Small intestine (tissue), 7 donors: ENCODE measurements around the gene FAM174A. TPM values are rescaled to one million over a fixed set of nuclear protein-coding genes. Genes with fewer than 3 reads are reported as not detected.

Experiments used
- DNase-seq, 2 donors: peaks; one replicate each; pipeline versions ENCODE4 v3.0.0 to v3.0.0-alpha.2; 2013
- FAIRE-seq: peaks from 2 replicates; lab custom pipeline; 2012; peaks lifted over from hg19 to GRCh38; lab: Jason Lieb, UNC
- H3K27ac ChIP-seq, 3 donors: one replicate each; pipeline ENCODE4 v1.5.1; 2013; ENCODE audit warnings: low read length in 2 of 3, mild to moderate bottlenecking in 2 of 3, control low read depth in 1 of 3, inconsistent platforms in 1 of 3, low read depth in 1 of 3, moderate library complexity in 1 of 3
- H3K27me3 ChIP-seq, 3 donors: one replicate each; pipeline ENCODE4 v1.6.1; 2013; ENCODE audit warnings: low read length in 3 of 3, inconsistent platforms in 1 of 3; ENCODE audit not compliant: control insufficient read depth in 3 of 3, insufficient read depth in 3 of 3
- H3K36me3 ChIP-seq, 3 donors: one replicate each; pipeline ENCODE4 v1.6.1; 2013; ENCODE audit warnings: low read length in 3 of 3, inconsistent platforms in 1 of 3, low read depth in 1 of 3, mild to moderate bottlenecking in 1 of 3, moderate library complexity in 1 of 3; ENCODE audit not compliant: control insufficient read depth in 3 of 3, insufficient read depth in 2 of 3
- H3K4me1 ChIP-seq, 3 donors: one replicate each; pipeline ENCODE4 v1.6.1; 2013; ENCODE audit warnings: low read length in 2 of 3, inconsistent platforms in 1 of 3, low read depth in 1 of 3, mild to moderate bottlenecking in 1 of 3, moderate library complexity in 1 of 3; ENCODE audit not compliant: control insufficient read depth in 3 of 3, insufficient read depth in 2 of 3
- H3K4me3 ChIP-seq, 3 donors: one replicate each; pipeline ENCODE4 v1.5.1; 2013; ENCODE audit warnings: low read length in 3 of 3, control low read depth in 1 of 3, inconsistent platforms in 1 of 3, low read depth in 1 of 3, mild to moderate bottlenecking in 1 of 3, moderate library complexity in 1 of 3
- H3K9me3 ChIP-seq, 2 donors: one replicate each; pipeline ENCODE4 v1.6.1; 2013; ENCODE audit warnings: low read depth in 1 of 2, low read length in 1 of 2; ENCODE audit not compliant: control insufficient read depth in 2 of 2, insufficient read depth in 1 of 2
- WGBS, 3 donors: extraction: QIAGEN DNeasy Blood & Tissue Kit; methylation state at CpG; one replicate each; pipeline ENCODE4 v1.1.7; 2013; 5-methylcytosine and 5-hydroxymethylcytosine counted together
- polyA plus RNA-seq, 4 donors: library from polyadenylated mRNA; stranded (reverse) in 3 of 4; unstranded in 1 of 4; fragments of 200-250 nt in 3 of 4; fragments of 120-200 nt in 1 of 4; gene quantifications; one replicate each; pipeline versions ENCODE4 v1.2.1 to v1.2.3, GENCODE V29; 2013
- donor health status: healthy with polysubstance abuse.
- donor health status: control.
- donor health status: control.
- donor health status: Bipolar disorder and iron deficiency.
- donor health status: healthy.

The FAM174A gene
- polyA plus RNA-seq, 4 donors: 8.9 to 22.2 (median 16.2) TPM

DNA sequence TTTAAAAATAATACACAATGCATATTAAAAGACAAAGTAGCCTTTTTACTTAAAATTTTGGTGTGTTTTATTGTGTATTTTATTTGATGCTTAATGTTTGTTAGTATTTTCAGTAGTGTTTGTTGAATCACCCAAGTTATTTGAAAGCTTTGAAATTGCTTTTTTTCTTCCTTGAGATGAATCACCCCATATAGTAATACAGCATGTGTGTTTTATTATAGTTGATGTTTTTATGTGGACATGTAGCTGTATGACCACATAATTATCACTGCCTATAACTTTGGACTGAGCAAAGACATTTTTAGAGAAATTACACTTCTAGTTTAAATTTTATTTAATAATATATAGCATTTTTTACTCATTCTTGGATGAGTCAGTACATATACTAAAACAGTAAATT lies 18.0 kb downstream of the FAM174A start:
- H3K4me3 ChIP-seq: no peak overlapping the region

DNA sequence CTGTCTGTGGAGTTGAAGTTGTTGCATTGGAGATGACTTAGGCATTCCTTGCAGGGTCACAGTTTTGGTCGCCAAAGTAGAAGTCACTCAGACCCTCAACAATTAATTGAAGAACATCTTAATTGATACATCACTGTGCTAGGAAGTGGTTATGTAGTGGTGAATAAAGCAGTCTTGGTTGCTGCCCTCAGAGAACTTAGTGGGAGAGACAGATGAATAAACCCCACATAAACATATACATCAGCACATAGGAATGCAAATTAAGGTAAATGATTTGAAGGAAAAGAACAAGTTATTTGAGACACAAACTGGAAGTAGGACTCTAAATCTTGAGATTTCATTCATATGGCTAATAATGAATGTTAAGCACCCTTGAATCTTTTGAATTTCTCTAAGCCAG lies 25.7 kb downstream of the FAM174A start:
- no peak for FAIRE-seq
- Histone ChIP-seq H3K27me3 (no peaks in the 10 kb centered on the region), H3K36me3 (no peaks in the 10 kb centered on the region), H3K4me1 (no peaks in the 10 kb centered on the region), H3K27ac (no peak overlapping the region), H3K9me3 (no peaks in the 10 kb centered on the region), H3K4me3 (no peak overlapping the region)
- WGBS, 3 donors: 93 to 100% (median 94%) methylated on average over 1 of the region's 1 CpG
- no peak for DNase-seq

More for the DNA sequence above, 18.0 kb downstream of the FAM174A start:
- no peaks in the 10 kb centered on the region for H3K27me3 ChIP-seq
- H3K4me1 ChIP-seq: no peaks in the 10 kb centered on the region
- no peak overlapping the region for H3K27ac ChIP-seq
- H3K36me3 ChIP-seq: no peaks in the 10 kb centered on the region
- no peak for FAIRE-seq
- no peak for DNase-seq
- no peaks in the 10 kb centered on the region for H3K9me3 ChIP-seq

DNA sequence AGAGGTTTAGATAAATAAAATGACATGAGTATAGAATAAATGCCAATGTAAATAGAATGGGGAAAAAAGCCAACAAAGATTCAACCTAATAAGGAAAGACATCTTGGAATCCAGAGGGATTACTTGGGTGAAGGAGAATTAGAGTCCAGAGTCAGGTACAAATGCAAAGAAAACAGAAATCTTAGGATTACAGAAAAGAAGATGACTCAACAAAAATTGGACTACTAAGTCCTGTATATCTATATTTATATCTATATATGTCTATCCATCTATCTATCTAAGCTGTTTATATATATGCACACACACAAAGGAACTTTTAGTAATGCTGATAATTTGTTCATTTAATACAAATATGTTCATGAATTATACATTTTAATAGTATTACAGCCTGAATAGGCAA lies 27.6 kb downstream of the FAM174A start:
- no peak overlapping the region for H3K27ac ChIP-seq
- FAIRE-seq: no peak
- H3K36me3 ChIP-seq: no peaks in the 10 kb centered on the region
- no peaks in the 10 kb centered on the region for H3K27me3 ChIP-seq
- no peak overlapping the region for H3K4me3 ChIP-seq
- no peaks in the 10 kb centered on the region for H3K9me3 ChIP-seq
- DNase-seq: no peak
- no peaks in the 10 kb centered on the region for H3K4me1 ChIP-seq

DNA sequence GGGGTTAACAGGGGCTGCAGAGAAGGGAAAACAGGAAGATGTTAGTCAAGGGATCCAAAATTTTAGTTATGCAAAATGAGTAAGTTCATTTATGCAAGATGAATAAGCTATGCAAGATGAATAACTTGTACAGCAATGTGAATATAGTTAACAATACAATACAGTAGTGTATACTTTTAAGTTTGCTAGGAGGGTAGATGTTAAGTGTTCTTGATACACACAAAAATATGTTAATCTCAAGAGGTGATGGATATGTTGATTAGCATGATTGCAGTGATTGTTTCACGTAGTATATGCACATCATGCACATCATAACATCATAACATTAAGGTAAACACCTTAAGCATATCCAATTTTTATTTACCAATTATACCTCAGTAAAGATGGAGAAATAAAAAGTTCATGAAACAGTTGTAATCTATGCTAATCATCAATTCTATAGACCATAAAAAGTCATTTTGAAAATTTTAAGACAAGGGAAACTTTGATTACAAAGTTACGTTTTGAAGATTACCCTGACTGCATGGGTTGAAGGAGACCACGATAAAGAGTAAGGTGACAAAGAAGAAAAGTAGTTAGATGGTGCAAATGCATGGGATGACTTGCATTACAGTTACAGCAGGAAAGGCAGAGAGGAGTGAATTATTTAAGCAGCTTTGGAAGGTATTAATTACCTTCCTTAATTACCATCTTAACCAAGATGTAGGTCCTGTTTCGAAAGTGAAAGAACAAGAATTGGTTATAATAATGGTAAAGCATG lies 31.4 kb downstream of the FAM174A start:
- WGBS, 3 donors: 86 to 87% (median 86%) methylated on average over 4 of the region's 4 CpGs
- Histone ChIP-seq H3K36me3 (no peaks in the 10 kb centered on the region), H3K4me3 (no peak overlapping the region), H3K9me3 (no peaks in the 10 kb centered on the region), H3K27me3 (no peaks in the 10 kb centered on the region), H3K27ac (no peak overlapping the region), H3K4me1 (no peaks in the 10 kb centered on the region)
- FAIRE-seq: no peak
- no peak for DNase-seq

DNA sequence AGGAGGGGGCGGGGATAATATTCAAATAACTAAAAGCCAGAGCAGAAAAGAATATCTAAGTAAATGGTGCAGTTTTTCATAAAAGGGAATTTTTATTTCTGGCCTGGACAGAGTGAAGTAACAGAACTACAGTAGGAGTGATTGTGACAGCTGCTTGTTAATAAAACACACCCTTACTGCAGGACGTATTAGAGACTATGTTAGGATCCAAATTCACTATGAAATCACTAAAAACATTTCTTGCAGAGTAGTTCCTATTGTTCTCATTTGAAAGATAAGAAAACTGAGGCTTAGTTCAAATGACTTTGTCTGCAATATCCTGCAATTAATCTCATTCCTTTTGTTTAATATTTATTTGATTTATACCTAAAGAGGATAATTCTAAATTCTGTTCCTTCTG lies 39.5 kb downstream of the FAM174A start:
- no peaks in the 10 kb centered on the region for H3K27me3 ChIP-seq
- H3K27ac ChIP-seq: no peak overlapping the region
- FAIRE-seq: no peak
- H3K9me3 ChIP-seq: no peaks in the 10 kb centered on the region
- no peaks in the 10 kb centered on the region for H3K4me1 ChIP-seq
- H3K36me3 ChIP-seq: peaks cover 0 to 3% (median 0%) of the 10 kb centered on the region in 3 donors
- WGBS, 3 donors: 78 to 93% (median 89%) methylated on average over 2 of the region's 2 CpGs
- DNase-seq: no peak
- no peak overlapping the region for H3K4me3 ChIP-seq

DNA sequence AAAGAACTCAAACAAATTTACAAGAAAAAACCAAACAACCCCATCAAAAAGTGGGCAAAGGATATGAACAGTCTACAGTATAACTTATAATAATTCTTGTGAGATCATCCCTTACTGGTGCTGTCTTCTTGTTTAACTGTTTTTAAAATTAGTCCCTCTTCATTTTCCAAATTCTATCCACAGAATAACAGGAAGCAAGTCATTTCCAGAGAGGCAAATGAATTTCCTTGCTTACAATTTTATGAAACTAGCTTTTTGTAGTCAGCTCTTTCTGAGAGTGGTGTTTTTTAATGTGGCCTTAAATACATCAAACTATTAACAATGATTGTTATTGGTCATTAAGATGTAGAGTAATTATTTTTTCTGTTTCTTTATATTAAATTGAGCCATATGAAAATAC lies 40.6 kb downstream of the FAM174A start:
- Histone ChIP-seq H3K36me3 (peaks cover 0 to 6% (median 0%) of the 10 kb centered on the region in 3 donors), H3K9me3 (no peaks in the 10 kb centered on the region), H3K4me1 (no peaks in the 10 kb centered on the region), H3K4me3 (no peak overlapping the region), H3K27ac (no peak overlapping the region), H3K27me3 (no peaks in the 10 kb centered on the region)
- DNase-seq: no peak
- no peak for FAIRE-seq

DNA sequence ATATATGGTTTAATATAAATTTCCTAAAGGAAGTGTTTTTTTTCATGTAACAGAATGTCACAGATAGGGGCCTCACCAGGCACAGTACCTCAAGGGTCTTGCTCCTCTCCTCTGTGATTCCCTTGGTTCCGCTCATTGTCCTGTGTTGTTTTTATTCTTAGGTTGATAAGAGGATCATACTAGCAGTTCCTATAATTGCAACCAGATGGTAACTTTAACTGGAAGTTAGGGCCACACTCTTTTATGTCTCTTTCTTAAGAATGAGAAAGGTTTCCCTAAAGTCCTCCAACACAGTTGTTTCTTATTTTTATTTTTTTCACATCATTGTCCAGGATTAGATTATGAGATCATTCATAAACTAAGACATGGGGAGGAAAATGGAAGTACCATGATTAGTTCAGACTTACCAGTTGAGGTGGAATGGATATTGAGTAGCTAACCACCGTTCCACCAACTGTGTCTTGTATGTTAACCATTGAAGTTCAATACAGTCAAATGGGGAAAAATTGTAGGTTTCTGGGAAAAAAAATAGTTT lies 41.1 kb downstream of the FAM174A start:
- no peak overlapping the region for H3K4me3 ChIP-seq
- WGBS, 3 donors: 87 to 92% (median 91%) methylated on average over 2 of the region's 2 CpGs
- no peaks in the 10 kb centered on the region for H3K27me3 ChIP-seq
- H3K27ac ChIP-seq: no peak overlapping the region
- peaks cover 0 to 10% (median 0%) of the 10 kb centered on the region in 3 donors for H3K36me3 ChIP-seq
- no peaks in the 10 kb centered on the region for H3K9me3 ChIP-seq
- FAIRE-seq: no peak
- no peak for DNase-seq
- H3K4me1 ChIP-seq: no peaks in the 10 kb centered on the region

DNA sequence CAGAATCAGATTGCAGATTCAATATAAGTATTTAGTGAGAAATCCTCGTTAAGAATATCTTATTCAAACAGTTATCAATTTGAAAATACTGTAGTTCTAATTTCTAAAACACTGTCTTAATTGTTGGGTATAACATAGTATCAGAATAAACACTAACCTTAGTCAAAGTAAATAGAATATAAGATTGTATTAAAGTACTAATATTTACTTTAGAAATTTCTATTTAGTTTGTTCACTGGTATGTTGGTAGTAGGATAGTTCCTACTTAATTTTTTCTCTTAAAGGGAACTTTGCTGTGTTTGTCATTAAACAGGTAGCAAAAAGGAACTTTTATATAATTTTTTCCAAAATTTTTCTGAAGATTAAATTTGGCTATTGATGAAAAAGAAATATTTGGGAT lies 42.3 kb downstream of the FAM174A start:
- WGBS, 3 donors: 55 to 83% (median 61%) methylated on average over 1 of the region's 1 CpG
- no peak for FAIRE-seq

DNA sequence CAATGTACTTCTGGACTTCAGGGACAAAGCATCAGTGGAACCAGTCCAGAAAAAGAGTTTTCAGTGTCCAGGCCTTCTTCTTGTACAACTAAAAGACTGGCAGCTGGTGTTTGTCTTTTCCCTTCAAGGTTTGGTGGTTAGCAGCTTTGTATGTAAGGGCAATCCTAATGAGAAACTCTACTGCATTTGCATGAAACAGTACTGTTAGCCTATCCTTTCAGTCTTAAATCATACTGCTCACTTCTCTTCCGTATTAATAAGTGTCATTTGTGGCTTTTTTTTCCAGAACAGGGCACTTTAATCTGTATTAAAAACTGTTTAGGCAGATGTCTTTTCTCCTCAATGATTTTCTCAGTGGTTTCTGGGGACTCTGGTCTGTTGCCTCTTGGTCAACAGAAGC lies 48.9 kb downstream of the FAM174A start:
- H3K9me3 ChIP-seq: no peaks in the 10 kb centered on the region
- H3K27ac ChIP-seq: no peak overlapping the region
- no peaks in the 10 kb centered on the region for H3K4me1 ChIP-seq
- no peak overlapping the region for H3K4me3 ChIP-seq
- DNase-seq (no peak), FAIRE-seq (no peak)
- 58 to 78% (median 73%) methylated on average over 1 of the region's 1 CpG for WGBS, 3 donors
- H3K27me3 ChIP-seq: no peaks in the 10 kb centered on the region
- H3K36me3 ChIP-seq: peaks cover 0 to 13% (median 0%) of the 10 kb centered on the region in 3 donors

More for the DNA sequence above, 42.3 kb downstream of the FAM174A start:
- no peaks in the 10 kb centered on the region for H3K27me3 ChIP-seq
- H3K9me3 ChIP-seq: no peaks in the 10 kb centered on the region
- no peak for DNase-seq
- no peaks in the 10 kb centered on the region for H3K4me1 ChIP-seq
- peaks cover 0 to 13% (median 0%) of the 10 kb centered on the region in 3 donors for H3K36me3 ChIP-seq
- no peak overlapping the region for H3K27ac ChIP-seq
- H3K4me3 ChIP-seq: no peak overlapping the region
